Measurements from ENCODE around the gene METTL17. TPM values are rescaled to one million over a fixed set of nuclear protein-coding genes. Genes with fewer than 3 reads are reported as not detected.
A peak's percentile ranks its signal among the peaks of the same experiment; 100 is the strongest.

Gene METTL17
- total and polyA plus RNA-seq, 2 of the 13 experiments (the other 11 are each of a cell fraction or from before 2014, with no cell fraction given): 122 to 199 TPM

- TF ChIP-seq ZZZ3 (CRISPR knock-in tag; IDR thresholded peaks at IDR 0.05; ENCODE audit: borderline replicate concordance) (peak; percentile 56; the same call in 1 of the 2 replicates), JARID2 (CRISPR knock-in tag; IDR thresholded peaks at IDR 0.05; ENCODE audit: insufficient replicate concordance) (no peak), ZNF138 (CRISPR knock-in tag; IDR thresholded peaks at IDR 0.05; ENCODE audit: low read depth) (0 out of 2 replicates have a peak, but pooled peaks have one; percentile 64), MAX (IDR thresholded peaks at IDR 0.05) (peak; percentile 77), ZNF670 (CRISPR knock-in tag; IDR thresholded peaks at IDR 0.05; ENCODE audit: borderline replicate concordance) (no peak), POLR2AphosphoS5 (IDR thresholded peaks at IDR 0.05; ENCODE audit: low read depth, low read length) (peak; percentile 81), HINFP (CRISPR knock-in tag; IDR thresholded peaks at IDR 0.05; ENCODE audit: low read depth) (peak; percentile 78; the same call in 1 of the 2 replicates), RXRA (CRISPR knock-in tag; IDR thresholded peaks at IDR 0.05) (peak; percentile 40; the same call in 1 of the 2 replicates), ZNF839 (CRISPR knock-in tag; IDR thresholded peaks at IDR 0.05; ENCODE audit: borderline replicate concordance) (no peak), SKI (IDR thresholded peaks at IDR 0.05; ENCODE audit: partially characterized antibody) (no peak), KMT2B (CRISPR knock-in tag; IDR thresholded peaks at IDR 0.05) (peak; percentile 78; the same call in 1 of the 2 replicates), FOXA1 (IDR thresholded peaks at IDR 0.05) (no peak), FOXA1 (CRISPR knock-in tag; IDR thresholded peaks at IDR 0.05) (no peak; the same call in 1 of the 2 replicates), TBX2 (CRISPR knock-in tag; IDR thresholded peaks at IDR 0.05; ENCODE audit: borderline replicate concordance) (peak; percentile 63), ZNF431 (CRISPR knock-in tag; IDR thresholded peaks at IDR 0.05; ENCODE audit: borderline replicate concordance, low read depth) (no peak), RXRB (CRISPR knock-in tag; IDR thresholded peaks at IDR 0.05; ENCODE audit: borderline replicate concordance) (peak; percentile 54), ZNF790 (CRISPR knock-in tag; IDR thresholded peaks at IDR 0.05; ENCODE audit: borderline replicate concordance) (peak; percentile 43; the same call in 1 of the 2 replicates), GMEB2 (CRISPR knock-in tag; IDR thresholded peaks at IDR 0.05; ENCODE audit: low read depth) (no peak), HMGXB3 (CRISPR knock-in tag; IDR thresholded peaks at IDR 0.05; ENCODE audit: borderline replicate concordance) (peak; percentile 99)
Measured at GRCh38 chr14:20989787-20990600, at the start of gene METTL17 (continued).

Measured in HepG2 (cell line).